ENCODE results near the gene NLGN3. TPM values are rescaled to one million over a fixed set of nuclear protein-coding genes. Genes with fewer than 3 reads are reported as not detected.
A peak's percentile ranks its signal among the peaks of the same experiment; 100 is the strongest.

NLGN3 gene
- total and polyA plus RNA-seq, 2 of the 8 experiments (the other 6 are each of a cell fraction or from before 2014, with no cell fraction given) = 12.0 to 14.8 TPM

GRCh38 chrX:71184803-71185495, 40.3 kb downstream of the NLGN3 start:
- H3K27ac ChIP-seq (ENCODE audit: low read depth, low read length) = no peak overlapping the region
- FAIRE-seq = no peak
- CTCF ChIA-PET (ENCODE audit: partially characterized antibody) = interaction anchor here (0.8 kb wide), 1 partner anchor 56 kb away, joined by 4 read pairs; no protein-coding TSS in a partner anchor
- no peak for TF ChIP-seq EP300 (IDR thresholded peaks at IDR 0.05; ENCODE audit: borderline replicate concordance in 1 of 2, low read depth in 2 of 2, low read length in 2 of 2)
- TF ChIP-seq RAD21 (IDR thresholded peaks at IDR 0.05 in 1 of 2, conservative IDR thresholded peaks at IDR 0.05 in 1 of 2; ENCODE audit: low read depth in 2 of 2, low read length in 2 of 2) = no peak
- TF ChIP-seq BCL11A (IDR thresholded peaks at IDR 0.05; ENCODE audit: low read depth in 2 of 2, low read length in 2 of 2) = no peak
- TF ChIP-seq EZH2 (IDR thresholded peaks at IDR 0.05; ENCODE audit: low read depth, low read length, severe bottlenecking) = no peak
- TF ChIP-seq CBX8 (IDR thresholded peaks at IDR 0.05; ENCODE audit: borderline replicate concordance, low read depth, low read length) = no peak
- no peak for TF ChIP-seq CTCF (IDR thresholded peaks at IDR 0.05; ENCODE audit: control extremely low read depth in 1 of 3, insufficient read depth in 1 of 3, low read depth in 1 of 3, low read length in 3 of 3)
- TF ChIP-seq KDM5A (IDR thresholded peaks at IDR 0.05; ENCODE audit: low read length) = no peak
- no peak for TF ChIP-seq CEBPB (IDR thresholded peaks at IDR 0.05; ENCODE audit: low read depth, low read length)
- TF ChIP-seq SP1 (IDR thresholded peaks at IDR 0.05; ENCODE audit: low read depth, low read length) = no peak

More at GRCh38 chrX:71184803-71185495, 40.3 kb downstream of the NLGN3 start:
- Histone ChIP-seq H3K27me3 (replicated peaks in 1 of 4; ENCODE audit: control insufficient read depth in 3 of 4, extremely low read depth in 1 of 4, insufficient read depth in 3 of 4, low read length in 3 of 4) (no peaks in the 10 kb centered on the region), H2BK5ac (ENCODE audit: low read depth, low read length) (no peak overlapping the region), H3K4me3 (ENCODE audit: extremely low read depth in 1 of 4, insufficient read depth in 2 of 4, low read depth in 3 of 4, low read length in 4 of 4) (no peak overlapping the region), H3K14ac (ENCODE audit: insufficient read length) (no peak overlapping the region), H3K9ac (replicated peaks in 1 of 4; ENCODE audit: extremely low read depth in 1 of 4, low read depth in 3 of 4, low read length in 3 of 4) (no peak overlapping the region), H3K18ac (ENCODE audit: extremely low read depth, low read length) (no peak overlapping the region), H3K56ac (replicated peaks; ENCODE audit: insufficient read length, low read depth, low read length) (no peak overlapping the region), H3K4ac (replicated peaks; ENCODE audit: insufficient read length, low read depth, low read length) (no peak overlapping the region), H3K36me3 (ENCODE audit: control insufficient read depth in 2 of 4, insufficient read depth in 4 of 4, low read length in 3 of 4) (no peaks in the 10 kb centered on the region), H2BK120ac (replicated peaks; ENCODE audit: low read depth, low read length) (no peak overlapping the region), H3K4me1 (replicated peaks in 1 of 4; ENCODE audit: control insufficient read depth in 3 of 4, insufficient read depth in 4 of 4, low read length in 3 of 4) (peaks cover 3 to 7% (median 5%) of the 10 kb centered on the region in 4 experiments; a peak in 4 of 7 replicates), H3K9me3 (ENCODE audit: insufficient read depth in 2 of 2, low read depth in 1 of 2, low read length in 1 of 2) (no peaks in the 10 kb centered on the region), H2AK5ac (ENCODE audit: low read depth, low read length) (no peak overlapping the region), H3K79me2 (ENCODE audit: control insufficient read depth in 1 of 2, insufficient read depth in 2 of 2, low read length in 2 of 2) (no peaks in the 10 kb centered on the region), H3K4me2 (ENCODE audit: insufficient read depth in 1 of 2, low read depth in 2 of 2, low read length in 2 of 2) (no peak overlapping the region), H4K20me1 (replicated peaks in 1 of 2; ENCODE audit: control insufficient read depth in 1 of 2, insufficient read depth in 2 of 2, low read length in 2 of 2) (no peaks in the 10 kb centered on the region), H4K8ac (ENCODE audit: extremely low read depth, insufficient read depth, low read length) (no peak overlapping the region), H2BK15ac (ENCODE audit: low read length) (0 out of 2 replicates have a peak overlapping the region, but pooled peaks have one; percentile 29), H2AFZ (ENCODE audit: low read length) (no peak overlapping the region), H3K79me1 (ENCODE audit: low read depth, low read length) (no peaks in the 10 kb centered on the region), H4K5ac (ENCODE audit: insufficient read length, low read depth, low read length) (no peak overlapping the region), H4K91ac (replicated peaks; ENCODE audit: insufficient read length, low read length) (no peak overlapping the region), H2BK12ac (ENCODE audit: low read depth, low read length) (0 out of 2 replicates have a peak overlapping the region, but pooled peaks have one; percentile 39), H3K23me2 (ENCODE audit: low read depth, low read length) (no peaks in the 10 kb centered on the region), H2BK20ac (ENCODE audit: low read length) (no peak overlapping the region), H3K23ac (ENCODE audit: insufficient read length) (no peak overlapping the region)
- POLR2A ChIA-PET (ENCODE audit: partially characterized antibody) = interaction anchor here (1.9 kb wide), 1 partner anchor 9 kb away, joined by 5 read pairs; no protein-coding TSS in a partner anchor
- no peak for DNase-seq (ENCODE audit: low read depth in 1 of 2, low spot score in 2 of 2)
- WGBS, 2 experiments (ENCODE audit: extremely low coverage in 1 of 2, insufficient coverage in 1 of 2, insufficient read length in 1 of 2, insufficient replicate concordance in 2 of 2, low coverage in 1 of 2, low lambda C conversion rate in 2 of 2, missing lambda C conversion rate in 1 of 2) = 92% methylated on average over 3 of the region's 4 CpGs; no CpG with 5 or more reads in 1 of the 2 experiments
